ENCODE data around the gene CHKA. TPM values are rescaled to one million over a fixed set of nuclear protein-coding genes. Genes with fewer than 3 reads are reported as not detected.

The CHKA gene
- total and polyA plus RNA-seq, 9 of the 15 experiments (the other 6 are each of a cell fraction or from before 2014, with no cell fraction given) = 3.6 to 37.0 (median 30.2) TPM

GRCh38 chr11:68010090-68011041 lies 110.8 kb downstream of the CHKA start, which contains the start of gene ALDH3B1 (continued):
- no peak for TF ChIP-seq ZNF318 (IDR thresholded peaks at IDR 0.05; ENCODE audit: borderline replicate concordance in 1 of 2, low read depth in 1 of 2)
- TF ChIP-seq SMAD4 (CRISPR knock-in tag; conservative IDR thresholded peaks at IDR 0.05) = 0 out of 2 replicates have a peak, but pooled peaks have one; percentile 13
- TF ChIP-seq KLF6 (CRISPR knock-in tag; IDR thresholded peaks at IDR 0.05; ENCODE audit: borderline replicate concordance) = no peak
- peak; percentile 74 for TF ChIP-seq ZFX (CRISPR knock-in tag; IDR thresholded peaks at IDR 0.05)
- peak; percentile 88 for TF ChIP-seq MAX (CRISPR knock-in tag; IDR thresholded peaks at IDR 0.05)
- TF ChIP-seq IFI16 (CRISPR knock-in tag; IDR thresholded peaks at IDR 0.05) = no peak
- no peak for TF ChIP-seq SP2 (IDR thresholded peaks at IDR 0.05; ENCODE audit: extremely low read depth, low read depth, low read length, poor library complexity, severe bottlenecking)
- TF ChIP-seq NFATC3 (IDR thresholded peaks at IDR 0.05) = no peak
- no peak for TF ChIP-seq SMAD2 (IDR thresholded peaks at IDR 0.05; ENCODE audit: low read depth, low read length)
- peak; percentile 19 for TF ChIP-seq TAF1 (IDR thresholded peaks at IDR 0.05; ENCODE audit: control insufficient read depth, extremely low read depth, insufficient read depth, low read length, severe bottlenecking)
- peak; percentile 70 for TF ChIP-seq POLR2G (IDR thresholded peaks at IDR 0.05; ENCODE audit: low read depth, low read length)
- no peak for TF ChIP-seq SOX6 (IDR thresholded peaks at IDR 0.05)
- no peak for TF ChIP-seq PML (IDR thresholded peaks at IDR 0.05; ENCODE audit: low read length)
- TF ChIP-seq SRF (CRISPR knock-in tag; IDR thresholded peaks at IDR 0.05) = peak in 1 of 2 experiments; percentile 31; a peak in 1 of 4 replicates
- no peak for TF ChIP-seq HLTF (IDR thresholded peaks at IDR 0.05)
- TF ChIP-seq ERF (CRISPR knock-in tag; IDR thresholded peaks at IDR 0.05) = no peak
- TF ChIP-seq TBL1XR1 (IDR thresholded peaks at IDR 0.05; ENCODE audit: low read length in 2 of 2) = no peak
- TF ChIP-seq ZBTB8A (IDR thresholded peaks at IDR 0.05; ENCODE audit: partially characterized antibody) = no peak
- TF ChIP-seq PRPF4 (IDR thresholded peaks at IDR 0.05; ENCODE audit: insufficient read depth, low read depth, low read length, poor library complexity, severe bottlenecking) = no peak
